Heart left ventricle (tissue), 16 donors: Measurements from ENCODE around the gene CRACDL. TPM values are rescaled to one million over a fixed set of nuclear protein-coding genes. Genes with fewer than 3 reads are reported as not detected.

ENCODE experiments used
- ATAC-seq, 4 donors: fragments of 200-7000 bp; cut with Tn5 transposase; one replicate each; pipeline ENCODE4 v1.9.1; 2020 to 2022; ENCODE audit warnings: moderate library complexity in 4 of 4, mild to moderate bottlenecking in 3 of 4, moderate number of reproducible peaks in 1 of 4
- DNase-seq, 5 donors: peaks; one replicate each; pipeline ENCODE4 v3.0.0-alpha.2; 2020
- H3K27ac ChIP-seq, 12 donors: fragments of 200-600 bp; sonication (generic) in 4 of 12; one replicate each; pipeline versions ENCODE4 v1.5.0 to v1.8.0; 2016 to 2022; ENCODE audit warnings: mild to moderate bottlenecking in 2 of 12
- H3K27me3 ChIP-seq, 9 donors: fragments of 200-600 bp; sonication (generic) in 2 of 9; one replicate each; pipeline versions ENCODE4 v1.5.1 to v1.8.0; 2016 to 2022; ENCODE audit warnings: mild to moderate bottlenecking in 3 of 9
- H3K36me3 ChIP-seq, 9 donors: fragments of 200-600 bp; sonication (generic) in 2 of 9; one replicate each; pipeline versions ENCODE4 v1.5.0 to v1.8.0; 2018 to 2022; ENCODE audit warnings: mild to moderate bottlenecking in 2 of 9
- H3K4me1 ChIP-seq, 12 donors: fragments of 200-600 bp; sonication (generic) in 4 of 12; one replicate each; pipeline versions ENCODE4 v1.5.0 to v1.8.0; 2016 to 2022; ENCODE audit warnings: mild to moderate bottlenecking in 3 of 12
- H3K4me3 ChIP-seq, 12 donors: fragments of 200-600 bp; sonication (generic) in 4 of 12; one replicate each; pipeline versions ENCODE4 v1.5.0 to v1.8.0; 2017 to 2022; ENCODE audit warnings: mild to moderate bottlenecking in 9 of 12, moderate library complexity in 4 of 12
- H3K9me3 ChIP-seq, 12 donors: fragments of 200-600 bp; sonication (generic) in 4 of 12; one replicate each; pipeline versions ENCODE4 v1.5.0 to v1.8.0; 2016 to 2022; ENCODE audit warnings: mild to moderate bottlenecking in 1 of 12
- CTCF ChIP-seq, 12 donors: fragments of 200-600 bp; sonication (generic) in 4 of 12; IDR thresholded peaks; one replicate each; pipeline versions ENCODE4 v1.5.0 to v1.8.0; 2018 to 2022; ENCODE audit warnings: antibody characterized with exemption in 12 of 12, mild to moderate bottlenecking in 5 of 12
- POLR2A ChIP-seq, 2 donors: fragments of 450-650 bp; IDR thresholded peaks; one replicate each; pipeline ENCODE4 v1.6.1; 2017; ENCODE audit warnings: antibody characterized with exemption in 2 of 2, mild to moderate bottlenecking in 2 of 2, moderate library complexity in 2 of 2
- WGBS, 4 donors: extraction: QIAGEN DNeasy Blood & Tissue Kit in 2 of 4; methylation state at CpG; one replicate each; pipeline versions ENCODE4 v1.1.5 to v1.1.7; 2013 to 2018; 5-methylcytosine and 5-hydroxymethylcytosine counted together
- intact Hi-C, 10 donors: fragments of 100-400 bp; cut with DNase I; formaldehyde crosslinking; loops; one replicate each; pipeline versions ENCODE4 v1.11.1 to v1.14.2; 2022
- polyA plus RNA-seq, 2 donors: library from polyadenylated mRNA; stranded (reverse); fragments of 200-250 nt; gene quantifications; one replicate each; pipeline ENCODE4 v1.2.3, GENCODE V29; 2013
- total RNA-seq, 9 donors: library from RNA; depleted of rRNA in 2 of 9; stranded (reverse); fragments of >200 nt in 2 of 9; fragmentation: NEBNext Ultra II Directional in 3 of 9; extraction: Animal tissue kit (Norgen Biotek cat#: 25700) in 3 of 9; gene quantifications; one replicate each; pipeline versions ENCODE4 v1.1.0 to v1.2.4, GENCODE V29; 2016 to 2023
- donor health status: ischemic (EF 13 %, LVEDD 7.1; RV severe dilation, severe dysfunction).
- donor health status: healthy with polysubstance abuse.
- donor health status: DM: no; HTN: yes; CAD: no.
- donor health status: DM: no; HTN: no; CAD: no.
- donor health status: ischemic (EF 25% LVEDD 6.9; RV normal size, moderate dysfunction).
- donor health status: ischemic (EF 25% LVEDD 5.7; RV mildly dilated, moderate dysfunction).
- donor health status: healthy.
- donor health status: DM: yes; HTN: yes; CAD: no.
- donor health status: ischemic (EF 35%, LVEDD 5.7; RV mildly dilated, moderate dysfunction).
- donor health status: nonischemic (EF 11% LVEDD 7.7; RV severe dilation, severe dysfunction).
- donor health status: DM: yes; HTN: yes; CAD: no.
- donor health status: PGD.
- donor health status: ischemic (EF 29% LVEDD 5.4; RV normal size, mild dysfunction).
- donor health status: nonischemic (EF 23%, LVEDD 6.1; RV moderate dilation, normal function).

The CRACDL gene
- total and polyA plus RNA-seq, 11 donors, result 1.1 to 7.4 (median 2.9) TPM

DNA sequence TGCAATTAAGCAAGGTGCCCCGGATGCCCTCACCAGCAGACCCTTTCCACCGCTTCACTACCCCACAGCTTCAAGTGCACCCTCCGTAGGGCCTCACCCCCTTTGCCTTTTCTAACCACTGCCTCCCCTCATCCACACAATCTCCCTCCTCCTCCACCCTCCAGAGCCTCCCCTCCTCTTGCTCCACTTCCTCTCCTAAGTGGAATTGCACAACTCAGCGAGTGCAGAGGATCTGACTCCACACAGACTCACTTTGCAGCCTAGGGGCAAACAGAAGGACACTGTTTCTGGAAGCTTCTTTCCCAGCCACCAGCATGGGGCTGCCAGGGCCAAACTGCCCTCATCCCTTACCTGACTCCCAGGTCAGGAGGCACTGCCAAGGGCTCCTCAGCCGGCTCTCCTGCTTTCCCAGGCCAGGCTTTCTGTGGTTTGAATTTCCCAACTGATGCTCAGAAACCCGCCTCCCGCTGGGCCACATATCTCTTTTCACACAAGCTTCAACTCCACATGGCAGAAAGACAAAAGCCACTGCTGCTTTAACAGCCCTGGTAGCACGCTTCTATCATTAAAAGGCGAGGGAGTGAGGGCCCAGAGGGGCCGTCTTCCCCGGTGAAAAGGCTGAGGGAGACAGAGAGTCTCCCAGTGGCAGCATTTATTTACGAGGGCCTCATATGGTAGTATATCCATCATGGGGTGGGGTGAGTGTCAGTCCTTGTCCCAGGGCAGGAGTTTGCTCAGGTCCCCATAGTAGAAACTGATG is 130.4 kb downstream of the CRACDL start:
- peak overlapping the region in 10 of 12 donors; percentile 13 to 75 (median 52) for H3K27ac ChIP-seq
- no peak overlapping the region for H3K4me3 ChIP-seq
- peaks cover 6 to 33% (median 24%) of the 10 kb centered on the region in 12 donors for H3K4me1 ChIP-seq
- peak in 2 of 5 donors; percentile 43 to 47 for DNase-seq
- intact Hi-C loops, result no loop called here
- TF ChIP-seq CTCF (IDR thresholded peaks at IDR 0.05) (no peak), POLR2A (IDR thresholded peaks at IDR 0.05) (no peak)
- H3K36me3 ChIP-seq, result no peaks in the 10 kb centered on the region
- peak in 3 of 4 donors; percentile 58 to 70 (median 67) for ATAC-seq
- no peaks in the 10 kb centered on the region for H3K9me3 ChIP-seq
- WGBS, 4 donors, result 33 to 48% (median 45%) methylated on average over 12 of the region's 12 CpGs
- H3K27me3 ChIP-seq, result no peaks in the 10 kb centered on the region

GRCh38 chr2:98804736-98805135 is 131.3 kb downstream of the CRACDL start:
- no peak for ATAC-seq
- intact Hi-C loops, result no loop called here

GRCh38 chr2:98804265-98804650 is 131.8 kb downstream of the CRACDL start:
- Histone ChIP-seq H3K27me3 (no peaks in the 10 kb centered on the region), H3K4me3 (no peak overlapping the region), H3K27ac (no peak overlapping the region), H3K36me3 (no peaks in the 10 kb centered on the region), H3K4me1 (peaks cover 6 to 43% (median 24%) of the 10 kb centered on the region in 12 donors), H3K9me3 (no peaks in the 10 kb centered on the region)
- DNase-seq (no peak), ATAC-seq (no peak)
- 93 to 96% (median 95%) methylated on average over 8 of the region's 8 CpGs for WGBS, 4 donors
- intact Hi-C loops, result no loop called here
- TF ChIP-seq POLR2A (IDR thresholded peaks at IDR 0.05) (no peak), CTCF (IDR thresholded peaks at IDR 0.05) (no peak)

More at GRCh38 chr2:98804736-98805135, 131.3 kb downstream of the CRACDL start:
- Histone ChIP-seq H3K4me3 (no peak overlapping the region), H3K9me3 (no peaks in the 10 kb centered on the region), H3K4me1 (peaks cover 6 to 39% (median 24%) of the 10 kb centered on the region in 12 donors), H3K27me3 (no peaks in the 10 kb centered on the region), H3K27ac (peak overlapping the region in 1 of 12 donors; percentile 75), H3K36me3 (no peaks in the 10 kb centered on the region)
- 90 to 100% (median 94%) methylated on average over 3 of the region's 3 CpGs for WGBS, 4 donors
- no peak for DNase-seq
- no peak for TF ChIP-seq POLR2A (IDR thresholded peaks at IDR 0.05)
- no peak for TF ChIP-seq CTCF (IDR thresholded peaks at IDR 0.05)

DNA sequence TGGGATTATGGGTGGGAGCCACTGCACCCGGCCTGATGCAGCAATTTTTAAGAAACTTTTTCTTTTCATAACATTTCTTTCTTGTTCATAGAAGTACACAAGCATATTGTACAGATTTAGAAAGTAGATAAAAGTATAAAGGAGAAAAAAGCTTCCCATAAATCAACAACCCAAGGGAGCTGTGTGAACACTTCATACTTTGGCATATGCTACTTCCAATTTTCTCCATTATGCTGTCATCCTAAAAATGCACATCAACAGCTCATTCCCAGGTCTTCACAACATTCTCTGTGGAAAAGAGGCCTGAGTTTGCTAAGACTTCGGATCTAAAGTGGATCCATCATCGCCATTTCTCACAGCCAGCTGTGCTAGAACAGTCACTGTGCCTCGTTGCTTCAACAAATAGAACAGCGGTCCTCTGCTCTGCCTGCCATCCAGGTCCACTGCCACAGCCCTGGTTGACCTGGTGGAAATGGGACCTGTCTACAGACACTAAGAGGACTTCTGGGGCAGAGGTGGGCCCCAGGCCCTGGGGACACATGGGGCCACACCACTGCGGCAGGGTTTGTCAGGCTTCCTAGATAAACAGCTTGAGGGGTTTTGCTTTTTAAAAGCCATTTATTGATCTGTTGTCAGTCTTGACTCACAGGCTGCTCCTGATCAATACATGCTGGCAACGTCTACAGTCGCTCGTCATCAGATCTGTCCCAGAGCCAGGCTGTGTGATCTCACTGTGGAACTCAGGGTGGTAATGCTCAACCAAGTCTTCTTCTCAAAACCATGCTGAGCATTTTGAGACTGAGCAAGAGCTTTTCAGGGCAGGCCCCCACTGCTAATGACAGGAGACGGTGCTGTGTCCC is 132.4 kb downstream of the CRACDL start:
- WGBS, 4 donors, result 88 to 94% (median 92%) methylated on average over 10 of the region's 10 CpGs
- no peaks in the 10 kb centered on the region for H3K36me3 ChIP-seq
- DNase-seq (no peak), ATAC-seq (no peak)
- intact Hi-C loops, result no loop called here
- H3K9me3 ChIP-seq, result no peaks in the 10 kb centered on the region
- no peak overlapping the region for H3K4me3 ChIP-seq
- TF ChIP-seq POLR2A (IDR thresholded peaks at IDR 0.05) (no peak), CTCF (IDR thresholded peaks at IDR 0.05) (no peak)
- peaks cover 6 to 45% (median 24%) of the 10 kb centered on the region in 12 donors for H3K4me1 ChIP-seq
- no peaks in the 10 kb centered on the region for H3K27me3 ChIP-seq
- no peak overlapping the region for H3K27ac ChIP-seq
